ENCODE measurements around the gene BTNL3. TPM values are rescaled to one million over a fixed set of nuclear protein-coding genes. Genes with fewer than 3 reads are reported as not detected.

The BTNL3 gene
- total and polyA plus RNA-seq, 2 donors (not counting 3 experiments of a cell fraction or from before 2014, with no cell fraction given): not detected

- no peak overlapping the region for H3K4me2 ChIP-seq (ENCODE audit: insufficient read depth, low read length)
- no peak overlapping the region for H3K4me3 ChIP-seq (replicated peaks in 1 of 3; ENCODE audit: insufficient read depth in 1 of 3, low read depth in 1 of 3, low read length in 3 of 3)
- H3K27me3 ChIP-seq (ENCODE audit: control insufficient read depth in 2 of 2, insufficient read depth in 2 of 2, low read length in 2 of 2): no peaks in the 10 kb centered on the region
- no peaks in the 10 kb centered on the region for H3K9me1 ChIP-seq (replicated peaks; ENCODE audit: control insufficient read depth, extremely low read depth, insufficient read depth, low read length)
- POLR2A ChIA-PET: no interaction called here
- no peaks in the 10 kb centered on the region for H3K79me2 ChIP-seq (ENCODE audit: control insufficient read depth, insufficient read depth, low read length)
- no peaks in the 10 kb centered on the region for H3K36me3 ChIP-seq (ENCODE audit: control insufficient read depth in 2 of 2, extremely low read depth in 1 of 2, insufficient read depth in 2 of 2, low read length in 2 of 2)
- H3K27ac ChIP-seq (ENCODE audit: insufficient read depth, low read depth, low read length): no peak overlapping the region
- no peak for TF ChIP-seq POLR2AphosphoS5 (IDR thresholded peaks at IDR 0.05; ENCODE audit: insufficient read depth, low read depth, low read length)
- no peak for TF ChIP-seq JUN (IDR thresholded peaks at IDR 0.05; ENCODE audit: borderline replicate concordance, insufficient read depth, insufficient read length, low read depth)
- no peak for TF ChIP-seq MYC (IDR thresholded peaks at IDR 0.05; ENCODE audit: low read depth, low read length)
- TF ChIP-seq FOS (IDR thresholded peaks at IDR 0.05; ENCODE audit: borderline replicate concordance, insufficient read depth, low read length): no peak
- no peak for TF ChIP-seq POLR2A (IDR thresholded peaks at IDR 0.05; ENCODE audit: low read depth, low read length)
- TF ChIP-seq CTCF (IDR thresholded peaks at IDR 0.05; ENCODE audit: extremely low read depth in 1 of 2, insufficient read depth in 1 of 2, low read depth in 1 of 2, low read length in 2 of 2): no peak
- TF ChIP-seq GATA2 (IDR thresholded peaks at IDR 0.05; ENCODE audit: insufficient read depth, insufficient read length, low read depth, low read length): no peak
- TF ChIP-seq MAX (IDR thresholded peaks at IDR 0.05; ENCODE audit: insufficient read depth, insufficient read length): no peak
- no peak for TF ChIP-seq EZH2 (IDR thresholded peaks at IDR 0.05; ENCODE audit: borderline replicate concordance, low read depth, low read length, severe bottlenecking)
- CTCF ChIA-PET: no interaction called here
- dilution Hi-C loops (cut with MboI; ENCODE audit: extremely low pct_ligation_motif_present, low sequenced_read_pairs): no loop called here
- FAIRE-seq (no peak), DNase-seq (ENCODE audit: low read depth, low spot score) (no peak)
- intact Hi-C loops (cut with micrococcal nuclease): no loop called here
- no peak overlapping the region for H3K9ac ChIP-seq (replicated peaks; ENCODE audit: extremely low read depth, insufficient read depth, low read length)
- BruUV-seq (replicated peaks): no TSS peak
- H3K9me3 ChIP-seq (replicated peaks; ENCODE audit: control insufficient read depth, insufficient read depth, low read length): no peaks in the 10 kb centered on the region
- H2AFZ ChIP-seq (ENCODE audit: low read depth, low read length): no peak overlapping the region
- no peaks in the 10 kb centered on the region for H3K4me1 ChIP-seq (ENCODE audit: control insufficient read depth, extremely low read depth, insufficient read depth, low read length)
- no peaks in the 10 kb centered on the region for H4K20me1 ChIP-seq (replicated peaks; ENCODE audit: control insufficient read depth, extremely low read depth, insufficient read depth, low read length)
These were observed 28.4 kb upstream of the BTNL3 start for GRCh38 chr5:180960209-180960608.
